ENCODE measurements around the gene ARL6.
A peak's percentile ranks its signal among the peaks of the same experiment; 100 is the strongest.

The ARL6 gene

GRCh38 chr3:97764407-97765238, at the start of gene ARL6:
Gene ARL6 (plus strand): TSS chr3:97764758. CDS start chr3:97768108, 3,350 bp downstream.
- DNase-seq = peak; percentile 76

GRCh38 chr3:97719156-97719821, 45.3 kb upstream of the ARL6 start:
- peak; percentile 45 for DNase-seq

- DNase-seq = no peak
Observed at GRCh38 chr3:97720417-97720816, 44.1 kb upstream of the ARL6 start.

- DNase-seq = no peak
Observed at GRCh38 chr3:97721446-97721845, 43.1 kb upstream of the ARL6 start.

- no peak for DNase-seq
Observed at GRCh38 chr3:97736928-97737327, 27.6 kb upstream of the ARL6 start.

- no peak for DNase-seq
Observed at GRCh38 chr3:97738761-97739160, 25.8 kb upstream of the ARL6 start.

- no peak for DNase-seq
Observed at GRCh38 chr3:97742036-97742435, 22.5 kb upstream of the ARL6 start.

- DNase-seq = no peak
Observed at GRCh38 chr3:97744289-97744688, 20.3 kb upstream of the ARL6 start.

- DNase-seq = no peak
Observed at GRCh38 chr3:97763586-97764406, 762 bp upstream of the ARL6 start.

- no peak for DNase-seq
Observed at GRCh38 chr3:97765336-97765735, 778 bp downstream of the ARL6 start.

- DNase-seq = no peak
Observed at GRCh38 chr3:97772926-97773325, 8.4 kb downstream of the ARL6 start.

- DNase-seq = no peak
Observed at GRCh38 chr3:97778152-97778551, 13.6 kb downstream of the ARL6 start.

GRCh38 chr3:97793420-97794019, 29.0 kb downstream of the ARL6 start:
- DNase-seq = peak; percentile 51

- no peak for DNase-seq
Observed at GRCh38 chr3:97795951-97796350, 31.4 kb downstream of the ARL6 start.

GRCh38 chr3:97804471-97804870, 39.9 kb downstream of the ARL6 start:
- no peak for DNase-seq

GRCh38 chr3:97810779-97811390, 46.3 kb downstream of the ARL6 start:
- no peak for DNase-seq

GRCh38 chr3:97815149-97815917, 50.8 kb downstream of the ARL6 start:
- DNase-seq = no peak

- DNase-seq = no peak
Observed at GRCh38 chr3:97816811-97817210, 52.3 kb downstream of the ARL6 start.

- no peak for DNase-seq
Observed at GRCh38 chr3:97817965-97818364, 53.4 kb downstream of the ARL6 start.

GRCh38 chr3:97820780-97821179, 56.2 kb downstream of the ARL6 start:
- no peak for DNase-seq

- no peak for DNase-seq
Observed at GRCh38 chr3:97821287-97821773, 56.8 kb downstream of the ARL6 start.

All from KG1 (cell line).